ENCODE data around the gene MTG2. TPM values are rescaled to one million over a fixed set of nuclear protein-coding genes. Genes with fewer than 3 reads are reported as not detected.

The MTG2 gene
- total and polyA plus RNA-seq, 2 of the 8 experiments (the other 6 are each of a cell fraction or from before 2014, with no cell fraction given): 14.4 to 22.8 TPM

- TF ChIP-seq CHD7 (IDR thresholded peaks at IDR 0.05; ENCODE audit: insufficient replicate concordance, low read length) (no peak), RNF2 (IDR thresholded peaks at IDR 0.05; ENCODE audit: borderline replicate concordance, low read depth, low read length, missing control alignments, poor library complexity, severe bottlenecking) (no peak), POU5F1 (IDR thresholded peaks at IDR 0.05; ENCODE audit: low read depth, low read length) (no peak), E2F6 (IDR thresholded peaks at IDR 0.05) (no peak), CTCF (IDR thresholded peaks at IDR 0.05; ENCODE audit: control extremely low read depth in 1 of 3, insufficient read depth in 1 of 3, low read depth in 1 of 3, low read length in 3 of 3) (no peak), JUN (IDR thresholded peaks at IDR 0.05; ENCODE audit: low read depth, low read length) (no peak)
These were observed 23.0 kb downstream of the MTG2 start (continued) for GRCh38 chr20:62205618-62206387.
